Loucy (cell line): ENCODE data around the gene RASGRP3.

ENCODE experiments used
- CTCF ChIP-seq: fragments of 200-600 bp; sonication (generic); conservative IDR thresholded peaks from 2 replicates; pipeline ENCODE4 v1.5.1; 2014; ENCODE audit warnings: mild to moderate bottlenecking, antibody characterized with exemption, low read length
- EZH2phosphoT487 ChIP-seq: fragments of 200-600 bp; IDR thresholded peaks from 2 replicates; pipeline ENCODE4 v1.6.1; 2018; ENCODE audit warnings: antibody characterized with exemption, mild to moderate bottlenecking, moderate library complexity, borderline replicate concordance

DNA sequence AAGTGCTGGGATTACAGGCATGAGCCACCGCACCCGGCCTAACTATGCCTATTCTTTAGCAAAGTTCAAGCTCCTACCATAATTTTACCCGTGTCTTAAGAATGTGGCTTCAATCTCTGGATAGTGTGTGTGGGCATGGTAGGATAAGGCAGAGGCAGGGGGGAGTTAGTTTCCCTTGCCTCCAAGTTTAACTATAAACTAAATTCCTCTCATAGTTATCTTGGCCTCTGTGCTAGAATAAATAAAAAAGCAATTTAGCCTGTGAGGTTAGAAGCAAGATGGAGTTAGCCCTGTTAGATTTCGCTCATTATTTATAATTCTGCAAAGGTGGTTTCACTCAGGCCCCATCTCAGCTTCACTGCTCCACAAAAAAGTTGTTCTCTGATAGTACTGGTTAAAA, 129.7 kb downstream of the RASGRP3 start:
- no peak for TF ChIP-seq CTCF
- TF ChIP-seq EZH2phosphoT487: no peak
